Breast epithelium (tissue), 4 donors: ENCODE data around the gene WNT3. TPM values are rescaled to one million over a fixed set of nuclear protein-coding genes. Genes with fewer than 3 reads are reported as not detected.

Source experiments
- DNase-seq, 2 donors: peaks; one replicate each; pipeline ENCODE4 v3.0.0-alpha.2; 2019; ENCODE audit warnings: low spot score in 2 of 2
- H3K27ac ChIP-seq, 2 donors: fragments of 200-600 bp; sonication (generic) in 1 of 2; one replicate each; pipeline ENCODE4 v1.5.1; 2016 to 2019; ENCODE audit warnings: mild to moderate bottlenecking in 1 of 2
- H3K27me3 ChIP-seq, 2 donors: fragments of 200-600 bp; sonication (generic) in 1 of 2; one replicate each; pipeline versions ENCODE4 v1.5.1 to v1.6.0; 2017 to 2019; ENCODE audit warnings: control low read depth in 1 of 2, mild to moderate bottlenecking in 1 of 2
- H3K36me3 ChIP-seq: fragments of 200-600 bp; one replicate; pipeline ENCODE4 v1.5.1; 2019
- H3K4me1 ChIP-seq, 2 donors: fragments of 200-600 bp; sonication (generic); one replicate each; pipeline ENCODE4 v1.5.1; 2016 to 2019; ENCODE audit warnings: control low read depth in 1 of 2
- H3K4me3 ChIP-seq, 3 donors: fragments of 200-600 bp; sonication (generic); 1 replicate in 2 of 3; 2 replicates in 1 of 3; pipeline ENCODE4 v1.5.1; 2016 to 2019; ENCODE audit warnings: mild to moderate bottlenecking in 3 of 3, moderate library complexity in 2 of 3
- H3K9me3 ChIP-seq, 2 donors: fragments of 200-600 bp; sonication (generic) in 1 of 2; one replicate each; pipeline ENCODE4 v1.5.1; 2016 to 2019; ENCODE audit warnings: control low read depth in 1 of 2
- POLR2A ChIP-seq: fragments of 450-650 bp; IDR thresholded peaks from one replicate; pipeline ENCODE4 v1.6.1; 2016; ENCODE audit warnings: antibody characterized with exemption, mild to moderate bottlenecking, moderate library complexity
- POLR2AphosphoS5 ChIP-seq, 3 donors: sonication (generic); formaldehyde crosslinking; IDR thresholded peaks; one replicate each; pipeline ENCODE4 v1.6.1; 2017; ENCODE audit warnings: antibody characterized with exemption in 3 of 3
- intact Hi-C: fragments of 100-400 bp; cut with DNase I; formaldehyde crosslinking; loops from one replicate; pipeline ENCODE4 v1.15.1; 2023; ENCODE audit warnings: low total_unique reads
- total RNA-seq, 3 donors: library from RNA; depleted of rRNA; stranded (reverse); fragments of >200 nt; gene quantifications; one replicate each; pipeline ENCODE4 v1.1.0, GENCODE V29; 2016
- TF ChIP-seq, protein P1 (sequence below), 3 donors: fragments of 450-650 bp; IDR thresholded peaks; one replicate each; pipeline ENCODE4 v1.5.1; 2016 to 2017; ENCODE audit warnings: antibody characterized with exemption in 3 of 3, mild to moderate bottlenecking in 3 of 3, moderate library complexity in 3 of 3

Gene WNT3
- total RNA-seq, 3 donors from 2014 or later = 0.48 to 2.9 (median 1.6) TPM

DNA sequence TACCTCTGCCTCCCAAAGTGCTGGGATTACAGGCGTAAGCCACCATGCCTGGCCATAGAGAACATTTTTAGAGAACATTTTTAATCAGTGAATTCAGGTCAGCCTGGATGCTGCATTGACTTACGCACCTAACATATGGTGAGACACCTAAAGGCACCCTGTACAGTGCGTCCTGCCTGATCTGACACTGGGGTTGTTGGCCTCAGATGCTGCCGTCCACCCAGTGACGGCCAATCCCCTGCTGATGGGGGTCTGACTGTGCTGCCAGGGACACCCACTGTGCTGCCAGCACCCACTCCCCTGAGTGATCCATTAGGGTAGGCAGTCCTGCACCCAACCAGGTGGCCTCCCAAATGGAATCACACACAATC is 38.5 kb downstream of the WNT3 start:
- no peak overlapping the region for H3K4me3 ChIP-seq
- H3K27me3 ChIP-seq = no peaks in the 10 kb centered on the region
- no peaks in the 10 kb centered on the region for H3K36me3 ChIP-seq
- no peak for DNase-seq
- TF ChIP-seq, protein P1, sequence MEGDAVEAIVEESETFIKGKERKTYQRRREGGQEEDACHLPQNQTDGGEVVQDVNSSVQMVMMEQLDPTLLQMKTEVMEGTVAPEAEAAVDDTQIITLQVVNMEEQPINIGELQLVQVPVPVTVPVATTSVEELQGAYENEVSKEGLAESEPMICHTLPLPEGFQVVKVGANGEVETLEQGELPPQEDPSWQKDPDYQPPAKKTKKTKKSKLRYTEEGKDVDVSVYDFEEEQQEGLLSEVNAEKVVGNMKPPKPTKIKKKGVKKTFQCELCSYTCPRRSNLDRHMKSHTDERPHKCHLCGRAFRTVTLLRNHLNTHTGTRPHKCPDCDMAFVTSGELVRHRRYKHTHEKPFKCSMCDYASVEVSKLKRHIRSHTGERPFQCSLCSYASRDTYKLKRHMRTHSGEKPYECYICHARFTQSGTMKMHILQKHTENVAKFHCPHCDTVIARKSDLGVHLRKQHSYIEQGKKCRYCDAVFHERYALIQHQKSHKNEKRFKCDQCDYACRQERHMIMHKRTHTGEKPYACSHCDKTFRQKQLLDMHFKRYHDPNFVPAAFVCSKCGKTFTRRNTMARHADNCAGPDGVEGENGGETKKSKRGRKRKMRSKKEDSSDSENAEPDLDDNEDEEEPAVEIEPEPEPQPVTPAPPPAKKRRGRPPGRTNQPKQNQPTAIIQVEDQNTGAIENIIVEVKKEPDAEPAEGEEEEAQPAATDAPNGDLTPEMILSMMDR (IDR thresholded peaks at IDR 0.05) = no peak
- TF ChIP-seq POLR2AphosphoS5 (IDR thresholded peaks at IDR 0.05) (no peak), POLR2A (no peak)
- H3K4me1 ChIP-seq = no peaks in the 10 kb centered on the region
- no peaks in the 10 kb centered on the region for H3K9me3 ChIP-seq
- H3K27ac ChIP-seq = no peak overlapping the region
- intact Hi-C loops = no loop called here

DNA sequence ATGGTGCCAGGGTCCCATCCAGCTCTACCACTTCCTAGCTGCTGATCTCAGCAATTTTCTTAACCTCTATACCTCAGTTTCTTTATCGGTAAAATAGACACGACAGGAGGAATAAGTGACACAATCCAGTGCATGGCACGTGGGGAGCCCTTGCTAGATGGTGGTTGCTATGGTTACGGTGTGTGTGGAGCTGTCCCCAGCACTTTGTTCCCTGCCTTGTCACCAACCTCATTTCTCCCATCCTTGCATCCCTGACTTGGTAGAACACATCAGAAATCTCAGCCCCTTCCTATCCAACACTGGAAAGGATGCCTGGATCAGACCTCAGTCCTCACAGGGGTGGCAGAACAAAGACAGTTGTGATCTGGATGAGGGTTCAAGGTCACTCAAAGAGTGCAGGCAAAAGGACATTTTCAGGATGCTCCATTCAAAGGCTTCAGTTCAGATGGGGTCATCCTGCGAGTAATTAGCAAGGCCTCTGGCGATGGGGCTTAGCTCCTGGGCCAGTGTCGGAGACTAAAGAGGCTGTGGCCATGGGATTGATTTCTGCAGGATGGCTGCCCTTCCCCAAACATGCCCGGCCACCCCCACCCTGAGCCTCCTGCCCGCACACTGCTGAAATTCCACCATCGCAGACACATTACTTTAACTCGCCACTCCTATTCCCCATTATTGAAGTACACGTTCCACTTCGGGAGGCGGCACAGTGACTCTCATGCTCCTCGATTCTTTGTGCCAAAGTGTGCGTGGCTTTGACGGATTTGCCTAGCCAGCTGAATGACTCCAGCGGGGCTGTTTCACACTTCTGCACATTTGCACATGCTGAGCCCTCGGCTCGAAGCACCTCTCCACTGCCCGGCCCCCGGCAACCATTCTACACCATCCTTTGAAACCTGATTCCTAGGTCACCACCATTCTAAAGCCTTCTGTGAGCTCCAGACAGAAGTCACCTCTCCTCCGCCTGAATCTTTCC is 40.3 kb downstream of the WNT3 start:
- no peak overlapping the region for H3K27ac ChIP-seq
- no peak for DNase-seq
- no peaks in the 10 kb centered on the region for H3K36me3 ChIP-seq
- TF ChIP-seq, protein P1 (IDR thresholded peaks at IDR 0.05) = no peak
- TF ChIP-seq POLR2AphosphoS5 (IDR thresholded peaks at IDR 0.05) (no peak), POLR2A (no peak)
- H3K9me3 ChIP-seq = no peaks in the 10 kb centered on the region
- no peaks in the 10 kb centered on the region for H3K4me1 ChIP-seq
- no peaks in the 10 kb centered on the region for H3K27me3 ChIP-seq
- intact Hi-C loops = no loop called here
- no peak overlapping the region for H3K4me3 ChIP-seq

DNA sequence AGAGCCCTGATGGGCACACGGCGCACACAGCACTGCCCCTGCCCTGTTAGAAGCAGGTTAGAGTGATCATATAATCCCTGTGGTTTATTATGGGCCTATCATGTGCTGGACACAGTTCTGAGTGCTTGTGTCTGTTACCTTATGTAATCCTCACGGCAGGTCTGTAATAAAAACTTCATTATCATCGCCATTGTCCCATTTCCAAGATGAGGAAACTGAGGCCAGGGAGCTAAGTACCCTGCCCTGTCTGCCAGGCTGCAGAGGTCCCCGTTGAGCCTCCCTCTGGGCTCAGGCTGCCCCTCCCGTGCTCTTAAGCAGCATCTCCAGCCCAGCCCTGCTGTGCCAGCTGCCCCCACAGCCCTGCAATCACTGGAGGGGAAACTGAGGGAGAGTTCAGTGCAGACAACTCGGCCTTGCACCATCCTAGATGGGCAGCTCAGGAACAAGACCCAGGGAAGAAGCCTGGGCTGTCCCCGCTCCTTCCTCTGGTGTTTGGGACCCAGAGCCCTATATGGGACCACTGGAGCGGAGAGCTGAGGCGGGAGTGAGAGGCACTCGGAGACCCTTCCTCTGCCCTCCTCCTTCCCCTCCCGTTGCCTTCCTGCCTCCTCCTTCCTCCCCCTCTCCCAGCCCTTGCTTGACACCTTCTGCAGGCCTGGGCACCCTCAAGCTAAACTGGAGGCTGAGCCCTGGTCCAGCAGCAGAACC is 42.0 kb downstream of the WNT3 start:
- no peak overlapping the region for H3K27ac ChIP-seq
- H3K9me3 ChIP-seq = no peaks in the 10 kb centered on the region
- TF ChIP-seq POLR2A (no peak), POLR2AphosphoS5 (IDR thresholded peaks at IDR 0.05) (no peak)
- TF ChIP-seq, protein P1 (IDR thresholded peaks at IDR 0.05) = no peak
- H3K4me1 ChIP-seq = no peaks in the 10 kb centered on the region
- no peak for DNase-seq
- no peak overlapping the region for H3K4me3 ChIP-seq
- no peaks in the 10 kb centered on the region for H3K27me3 ChIP-seq
- H3K36me3 ChIP-seq = no peaks in the 10 kb centered on the region
- intact Hi-C loops = no loop called here

DNA sequence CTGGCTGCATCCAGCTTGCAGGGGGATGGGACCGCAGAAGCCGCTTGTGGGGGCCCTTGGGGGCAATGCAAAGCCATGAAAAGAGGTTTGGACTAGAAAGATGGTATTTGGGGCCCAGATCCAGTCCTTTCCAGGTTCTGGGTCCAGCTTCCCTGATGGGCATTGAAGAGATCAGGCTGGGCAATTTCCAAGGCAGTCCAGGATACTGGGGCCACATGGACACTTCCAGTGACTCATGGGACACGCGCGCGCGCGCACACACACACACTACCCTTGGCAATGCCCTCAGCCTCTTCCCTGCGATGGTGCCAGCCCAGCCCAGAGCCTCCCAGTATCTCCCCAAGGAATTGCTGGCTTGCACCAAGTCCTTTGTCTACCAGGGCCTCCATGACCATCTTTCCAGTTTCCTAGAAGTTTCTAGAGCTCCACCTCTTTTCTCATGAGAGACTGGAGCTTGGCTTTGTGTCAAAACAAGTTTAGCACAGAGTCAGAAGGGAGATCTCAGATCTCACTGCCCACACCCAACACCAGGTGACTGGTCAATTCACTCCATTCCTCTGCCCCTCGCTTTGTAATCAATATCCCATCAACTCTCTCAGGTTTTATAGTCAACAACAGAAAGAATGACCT is 44.3 kb downstream of the WNT3 start:
- H3K27me3 ChIP-seq = no peaks in the 10 kb centered on the region
- no peak for DNase-seq
- H3K27ac ChIP-seq = no peak overlapping the region
- TF ChIP-seq, protein P1 (IDR thresholded peaks at IDR 0.05) = no peak
- TF ChIP-seq POLR2A = no peak
- no peaks in the 10 kb centered on the region for H3K9me3 ChIP-seq
- no peaks in the 10 kb centered on the region for H3K4me1 ChIP-seq
- H3K4me3 ChIP-seq = no peak overlapping the region
- intact Hi-C loops = no loop called here
- H3K36me3 ChIP-seq = no peaks in the 10 kb centered on the region

DNA sequence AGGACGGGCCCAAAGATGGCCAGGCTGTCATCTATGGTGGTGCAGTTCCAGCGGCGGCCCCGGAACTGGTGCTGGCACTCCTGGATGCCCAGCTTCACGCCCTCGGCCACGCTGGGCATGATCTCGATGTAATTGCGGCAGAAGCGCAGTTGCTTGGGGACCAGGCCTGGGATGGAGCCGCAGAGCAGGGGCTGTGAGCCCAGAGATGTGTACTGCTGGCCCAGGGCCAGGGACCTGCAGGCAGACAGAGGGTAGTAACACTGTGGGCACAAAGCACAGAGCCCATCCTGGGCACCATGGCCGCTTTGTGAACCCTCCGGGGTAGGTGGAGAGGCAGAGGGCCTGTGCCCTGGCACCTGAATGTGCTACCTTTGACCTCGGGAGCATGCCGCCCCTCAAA is 44.8 kb downstream of the WNT3 start:
- no peak for DNase-seq

More for the DNA sequence above, 44.8 kb downstream of the WNT3 start:
- Histone ChIP-seq H3K27ac (no peak overlapping the region), H3K9me3 (no peaks in the 10 kb centered on the region), H3K36me3 (no peaks in the 10 kb centered on the region), H3K27me3 (no peaks in the 10 kb centered on the region), H3K4me3 (no peak overlapping the region), H3K4me1 (no peaks in the 10 kb centered on the region)
- TF ChIP-seq, protein P1 (IDR thresholded peaks at IDR 0.05) = no peak
- TF ChIP-seq POLR2AphosphoS5 (IDR thresholded peaks at IDR 0.05) (no peak), POLR2A (no peak)
- intact Hi-C loops = no loop called here
